ENCODE results near the gene MGRN1. TPM values are rescaled to one million over a fixed set of nuclear protein-coding genes. Genes with fewer than 3 reads are reported as not detected.

The MGRN1 gene
- total RNA-seq, 1 donor from 2014 or later, result 79.7 TPM

- no peak overlapping the region for H3K4me3 Mint-ChIP-seq
- H3K4me1 Mint-ChIP-seq, result peaks cover 5% of the 10 kb centered on the region
- no peaks in the 10 kb centered on the region for H3K9me3 Mint-ChIP-seq
- peaks cover 8% of the 10 kb centered on the region for H3K27me3 Mint-ChIP-seq (ENCODE audit: low read depth)
- H3K36me3 Mint-ChIP-seq (ENCODE audit: low read depth), result no peaks in the 10 kb centered on the region
- H3K27ac Mint-ChIP-seq (ENCODE audit: unreplicated experiment), result no peak overlapping the region
- no peak for DNase-seq (ENCODE audit: low read depth, low spot score)
- TF ChIP-seq, protein P1, sequence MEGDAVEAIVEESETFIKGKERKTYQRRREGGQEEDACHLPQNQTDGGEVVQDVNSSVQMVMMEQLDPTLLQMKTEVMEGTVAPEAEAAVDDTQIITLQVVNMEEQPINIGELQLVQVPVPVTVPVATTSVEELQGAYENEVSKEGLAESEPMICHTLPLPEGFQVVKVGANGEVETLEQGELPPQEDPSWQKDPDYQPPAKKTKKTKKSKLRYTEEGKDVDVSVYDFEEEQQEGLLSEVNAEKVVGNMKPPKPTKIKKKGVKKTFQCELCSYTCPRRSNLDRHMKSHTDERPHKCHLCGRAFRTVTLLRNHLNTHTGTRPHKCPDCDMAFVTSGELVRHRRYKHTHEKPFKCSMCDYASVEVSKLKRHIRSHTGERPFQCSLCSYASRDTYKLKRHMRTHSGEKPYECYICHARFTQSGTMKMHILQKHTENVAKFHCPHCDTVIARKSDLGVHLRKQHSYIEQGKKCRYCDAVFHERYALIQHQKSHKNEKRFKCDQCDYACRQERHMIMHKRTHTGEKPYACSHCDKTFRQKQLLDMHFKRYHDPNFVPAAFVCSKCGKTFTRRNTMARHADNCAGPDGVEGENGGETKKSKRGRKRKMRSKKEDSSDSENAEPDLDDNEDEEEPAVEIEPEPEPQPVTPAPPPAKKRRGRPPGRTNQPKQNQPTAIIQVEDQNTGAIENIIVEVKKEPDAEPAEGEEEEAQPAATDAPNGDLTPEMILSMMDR (conservative IDR thresholded peaks at IDR 0.05), result no peak
Measured at GRCh38 chr16:4591706-4592470, 32.7 kb upstream of the MGRN1 start.

- H3K27ac Mint-ChIP-seq (ENCODE audit: unreplicated experiment), result no peak overlapping the region
Measured at GRCh38 chr16:4593086-4593485, 31.5 kb upstream of the MGRN1 start.

GRCh38 chr16:4594433-4595410 is 29.9 kb upstream of the MGRN1 start:
- peaks cover 3% of the 10 kb centered on the region for H3K27me3 Mint-ChIP-seq (ENCODE audit: low read depth)
- DNase-seq (ENCODE audit: low read depth, low spot score), result no peak
- peaks cover 5% of the 10 kb centered on the region for H3K4me1 Mint-ChIP-seq
- TF ChIP-seq, protein P1 (conservative IDR thresholded peaks at IDR 0.05), result no peak
- no peaks in the 10 kb centered on the region for H3K36me3 Mint-ChIP-seq (ENCODE audit: low read depth)
- H3K27ac Mint-ChIP-seq (ENCODE audit: unreplicated experiment), result peak overlapping the region; percentile 86
- no peaks in the 10 kb centered on the region for H3K9me3 Mint-ChIP-seq
- H3K4me3 Mint-ChIP-seq, result no peak overlapping the region

More at GRCh38 chr16:4593086-4593485, 31.5 kb upstream of the MGRN1 start:
- TF ChIP-seq, protein P1 (conservative IDR thresholded peaks at IDR 0.05), result no peak
- H3K9me3 Mint-ChIP-seq, result no peaks in the 10 kb centered on the region
- no peaks in the 10 kb centered on the region for H3K36me3 Mint-ChIP-seq (ENCODE audit: low read depth)
- DNase-seq (ENCODE audit: low read depth, low spot score), result no peak
- H3K4me3 Mint-ChIP-seq, result no peak overlapping the region
- peaks cover 5% of the 10 kb centered on the region for H3K4me1 Mint-ChIP-seq
- H3K27me3 Mint-ChIP-seq (ENCODE audit: low read depth), result peaks cover 3% of the 10 kb centered on the region

- Mint-ChIP-seq H3K27me3 (ENCODE audit: low read depth) (peaks cover 3% of the 10 kb centered on the region), H3K4me3 (no peak overlapping the region), H3K9me3 (no peaks in the 10 kb centered on the region), H3K36me3 (ENCODE audit: low read depth) (no peaks in the 10 kb centered on the region), H3K4me1 (peaks cover 5% of the 10 kb centered on the region), H3K27ac (ENCODE audit: unreplicated experiment) (no peak overlapping the region)
- DNase-seq (ENCODE audit: low read depth, low spot score), result no peak
- TF ChIP-seq, protein P1 (conservative IDR thresholded peaks at IDR 0.05), result no peak
Measured at GRCh38 chr16:4597174-4597573, 27.5 kb upstream of the MGRN1 start.

DNA sequence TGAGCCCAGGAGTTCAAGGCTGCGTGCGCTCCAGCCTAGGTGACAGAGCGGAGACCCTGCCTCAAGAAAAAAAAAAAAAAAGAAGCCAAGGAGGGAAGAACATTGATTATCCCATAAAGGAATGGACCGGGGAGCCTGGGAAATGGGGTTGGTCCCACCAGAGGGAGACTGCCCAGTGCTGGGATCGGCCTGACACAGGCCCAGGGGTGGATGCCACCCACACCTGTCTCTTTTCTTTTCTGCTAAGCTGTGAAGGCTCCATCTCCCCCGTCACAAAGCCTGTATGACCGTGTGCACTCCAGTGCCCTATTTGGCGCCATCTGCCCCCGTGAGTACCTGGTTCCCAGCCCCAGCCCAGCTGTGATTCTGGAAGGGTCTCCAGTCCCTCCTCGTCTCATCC is 25.6 kb upstream of the MGRN1 start:
- no peak for DNase-seq (ENCODE audit: low read depth, low spot score)
- TF ChIP-seq, protein P1 (conservative IDR thresholded peaks at IDR 0.05), result no peak
- H3K4me1 Mint-ChIP-seq, result no peaks in the 10 kb centered on the region
- no peak overlapping the region for H3K4me3 Mint-ChIP-seq
- H3K9me3 Mint-ChIP-seq, result no peaks in the 10 kb centered on the region
- H3K36me3 Mint-ChIP-seq (ENCODE audit: low read depth), result no peaks in the 10 kb centered on the region
- H3K27me3 Mint-ChIP-seq (ENCODE audit: low read depth), result peaks cover 3% of the 10 kb centered on the region
- no peak overlapping the region for H3K27ac Mint-ChIP-seq (ENCODE audit: unreplicated experiment)
